Rectal smooth muscle tissue (tissue), 1 donor: ENCODE results near the gene CUTA.

Experiments
- H3K27ac ChIP-seq: one replicate; pipeline ENCODE4 v1.7.0; 2013; ENCODE audit warnings: low read depth, low read length, inconsistent platforms
- H3K27me3 ChIP-seq: one replicate; pipeline ENCODE4 v1.7.0; 2013; ENCODE audit warnings: low read length; ENCODE audit not compliant: control insufficient read depth, insufficient read depth
- H3K36me3 ChIP-seq: one replicate; pipeline ENCODE4 v1.7.0; 2013; ENCODE audit warnings: low read length; ENCODE audit not compliant: control insufficient read depth, insufficient read depth
- H3K4me1 ChIP-seq: one replicate; pipeline ENCODE4 v1.7.0; 2013; ENCODE audit warnings: low read length; ENCODE audit not compliant: control insufficient read depth, insufficient read depth
- H3K4me3 ChIP-seq: one replicate; pipeline ENCODE4 v1.7.0; 2013; ENCODE audit warnings: low read length
- H3K9ac ChIP-seq: one replicate; pipeline ENCODE4 v1.7.0; 2013; ENCODE audit warnings: low read length

Gene CUTA

DNA sequence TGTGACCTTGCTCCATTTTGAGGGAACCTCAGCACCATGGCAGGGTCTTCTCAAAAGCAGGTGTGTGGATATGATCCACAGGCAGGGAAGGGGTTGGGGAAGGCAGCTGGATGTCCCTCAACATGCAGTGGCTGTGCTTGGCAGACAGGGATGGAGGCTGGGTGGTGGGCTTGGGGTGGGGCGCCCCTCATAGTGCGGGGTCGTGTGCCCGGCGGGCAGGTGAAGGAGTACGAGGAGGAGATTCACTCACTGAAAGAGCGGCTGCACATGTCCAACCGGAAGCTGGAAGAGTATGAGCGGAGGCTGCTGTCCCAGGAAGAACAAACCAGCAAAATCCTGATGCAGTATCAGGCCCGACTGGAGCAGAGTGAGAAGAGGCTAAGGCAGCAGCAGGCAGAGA is 28.4 kb upstream of the CUTA start:
- no peak overlapping the region for H3K4me3 ChIP-seq
- H3K4me1 ChIP-seq: no peaks in the 10 kb centered on the region
- H3K27me3 ChIP-seq: no peaks in the 10 kb centered on the region
- H3K27ac ChIP-seq: no peak overlapping the region
- no peak overlapping the region for H3K9ac ChIP-seq
- H3K36me3 ChIP-seq: peaks cover 16% of the 10 kb centered on the region

DNA sequence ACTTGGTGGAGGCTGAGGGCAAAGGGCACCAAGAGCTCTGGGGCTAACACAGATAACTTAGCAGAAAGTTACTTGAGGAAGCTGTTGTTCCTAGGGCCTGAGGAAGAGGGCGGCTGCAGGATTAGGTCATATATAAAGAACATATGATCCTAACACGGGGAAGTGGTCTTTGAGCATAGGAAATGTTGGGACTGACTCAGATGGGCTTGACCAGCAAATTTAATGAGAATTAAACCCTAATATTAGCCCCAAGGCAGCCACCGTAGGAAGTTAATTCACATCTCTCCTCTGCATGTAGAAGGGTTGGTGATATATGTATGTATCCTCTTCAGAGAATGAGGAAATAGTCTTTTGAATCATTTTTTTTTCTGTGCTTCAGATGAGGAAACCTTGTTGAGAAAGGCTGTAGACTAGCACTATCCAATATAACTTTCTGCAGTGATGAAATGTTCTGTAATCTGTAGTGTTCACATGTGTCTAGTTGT is 27.3 kb upstream of the CUTA start:
- Histone ChIP-seq H3K9ac (no peak overlapping the region), H3K4me3 (no peak overlapping the region), H3K4me1 (no peaks in the 10 kb centered on the region), H3K36me3 (peaks cover 16% of the 10 kb centered on the region), H3K27me3 (no peaks in the 10 kb centered on the region), H3K27ac (no peak overlapping the region)

DNA sequence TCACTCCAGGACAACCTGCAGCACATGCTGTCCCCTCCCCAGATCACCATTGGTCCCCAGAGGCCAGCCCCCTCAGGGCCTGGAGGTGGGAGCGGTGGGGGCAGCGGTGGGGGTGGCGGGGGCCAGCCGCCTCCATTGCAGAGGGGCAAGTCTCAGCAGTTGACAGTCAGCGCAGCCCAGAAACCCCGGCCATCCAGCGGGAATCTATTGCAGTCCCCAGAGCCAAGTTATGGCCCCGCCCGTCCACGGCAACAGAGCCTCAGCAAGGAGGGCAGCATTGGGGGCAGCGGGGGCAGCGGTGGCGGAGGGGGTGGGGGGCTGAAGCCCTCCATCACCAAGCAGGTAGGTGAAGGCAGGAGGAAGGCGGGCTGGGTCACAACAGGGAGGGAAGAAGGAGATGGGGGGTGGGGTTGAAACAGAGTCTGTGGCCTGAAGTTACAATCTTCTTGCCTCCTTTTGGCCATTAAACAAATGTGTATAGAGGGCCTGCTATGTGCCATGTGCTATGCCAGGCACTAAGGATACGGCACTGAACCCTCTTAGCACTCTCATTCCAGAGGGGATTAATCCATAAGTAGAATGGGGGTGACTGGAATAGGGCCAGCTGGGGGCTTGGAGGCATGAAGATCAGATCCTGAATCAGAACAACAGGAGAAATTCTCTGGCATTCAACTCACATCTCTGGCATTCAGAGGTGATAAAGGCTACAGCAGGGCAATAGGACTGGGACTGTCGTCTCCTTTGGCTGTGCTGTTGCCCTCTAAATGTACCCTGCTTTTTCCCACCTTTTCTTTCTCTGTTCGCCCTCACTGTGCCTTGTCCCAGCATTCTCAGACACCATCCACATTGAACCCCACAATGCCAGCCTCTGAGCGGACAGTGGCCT is 26.0 kb upstream of the CUTA start:
- H3K27me3 ChIP-seq: no peaks in the 10 kb centered on the region
- no peak overlapping the region for H3K9ac ChIP-seq
- H3K36me3 ChIP-seq: peaks cover 16% of the 10 kb centered on the region

DNA sequence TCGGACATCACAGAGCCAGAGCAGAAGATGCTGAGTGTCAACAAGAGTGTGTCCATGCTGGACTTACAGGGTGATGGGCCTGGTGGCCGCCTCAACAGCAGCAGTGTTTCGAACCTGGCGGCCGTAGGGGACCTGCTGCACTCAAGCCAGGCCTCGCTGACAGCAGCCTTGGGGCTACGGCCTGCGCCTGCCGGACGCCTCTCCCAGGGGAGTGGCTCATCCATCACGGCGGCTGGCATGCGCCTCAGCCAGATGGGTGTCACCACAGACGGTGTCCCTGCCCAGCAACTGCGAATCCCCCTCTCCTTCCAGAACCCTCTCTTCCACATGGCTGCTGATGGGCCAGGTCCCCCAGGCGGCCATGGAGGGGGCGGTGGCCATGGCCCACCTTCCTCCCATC is 25.1 kb upstream of the CUTA start:
- peaks cover 18% of the 10 kb centered on the region for H3K36me3 ChIP-seq
- no peak overlapping the region for H3K4me3 ChIP-seq
- H3K27me3 ChIP-seq: no peaks in the 10 kb centered on the region
- H3K9ac ChIP-seq: no peak overlapping the region
- no peak overlapping the region for H3K27ac ChIP-seq
- no peaks in the 10 kb centered on the region for H3K4me1 ChIP-seq

More for the DNA sequence above, 26.0 kb upstream of the CUTA start:
- Histone ChIP-seq H3K4me3 (no peak overlapping the region), H3K4me1 (no peaks in the 10 kb centered on the region), H3K27ac (no peak overlapping the region)

DNA sequence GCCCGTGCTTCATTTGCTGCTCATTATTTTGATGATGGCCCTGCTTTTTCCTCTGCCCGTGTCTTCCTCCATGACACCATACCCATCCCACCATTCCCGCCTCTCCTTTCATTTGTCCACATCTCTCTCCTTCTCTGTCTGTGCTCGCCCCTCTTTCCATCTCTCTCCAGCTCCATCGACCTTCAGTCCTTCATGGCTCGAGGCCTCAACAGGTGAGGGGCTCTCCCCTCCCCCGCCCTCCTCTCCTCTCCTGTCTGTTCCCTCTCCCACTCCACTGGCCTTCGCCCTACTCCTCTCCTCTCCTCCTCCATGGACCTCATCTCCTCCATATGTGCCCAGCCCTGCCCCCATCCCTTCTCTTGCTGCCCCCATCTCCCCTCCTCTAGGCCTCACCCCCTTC is 24.4 kb upstream of the CUTA start:
- Histone ChIP-seq H3K4me1 (no peaks in the 10 kb centered on the region), H3K27me3 (no peaks in the 10 kb centered on the region), H3K9ac (no peak overlapping the region), H3K27ac (no peak overlapping the region), H3K36me3 (peaks cover 25% of the 10 kb centered on the region), H3K4me3 (no peak overlapping the region)

DNA sequence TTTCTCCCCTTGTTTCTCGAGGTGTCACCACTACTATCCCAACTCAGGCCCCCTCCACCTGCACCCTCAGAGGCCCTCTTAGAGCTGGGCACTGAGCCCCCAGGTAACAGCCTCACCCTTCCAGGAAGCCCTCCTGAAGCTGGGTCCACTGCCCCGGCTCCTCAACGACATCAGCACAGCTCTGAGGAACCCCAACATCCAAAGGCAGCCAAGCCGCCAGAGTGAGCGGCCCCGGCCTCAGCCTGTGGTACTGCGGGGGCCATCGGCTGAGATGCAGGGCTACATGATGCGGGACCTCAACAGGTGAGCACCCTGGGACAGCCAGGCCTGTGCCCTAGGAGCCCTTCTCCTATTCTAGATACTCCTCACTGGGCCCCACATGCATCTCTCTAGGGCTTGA is 23.6 kb upstream of the CUTA start:
- Histone ChIP-seq H3K27ac (no peak overlapping the region), H3K36me3 (peaks cover 29% of the 10 kb centered on the region), H3K9ac (no peak overlapping the region), H3K4me1 (no peaks in the 10 kb centered on the region), H3K27me3 (no peaks in the 10 kb centered on the region), H3K4me3 (no peak overlapping the region)

GRCh38 chr6:33440649-33441309 is 22.9 kb upstream of the CUTA start:
- Histone ChIP-seq H3K9ac (no peak overlapping the region), H3K4me3 (no peak overlapping the region), H3K27me3 (no peaks in the 10 kb centered on the region), H3K36me3 (peaks cover 24% of the 10 kb centered on the region), H3K27ac (no peak overlapping the region), H3K4me1 (no peaks in the 10 kb centered on the region)

DNA sequence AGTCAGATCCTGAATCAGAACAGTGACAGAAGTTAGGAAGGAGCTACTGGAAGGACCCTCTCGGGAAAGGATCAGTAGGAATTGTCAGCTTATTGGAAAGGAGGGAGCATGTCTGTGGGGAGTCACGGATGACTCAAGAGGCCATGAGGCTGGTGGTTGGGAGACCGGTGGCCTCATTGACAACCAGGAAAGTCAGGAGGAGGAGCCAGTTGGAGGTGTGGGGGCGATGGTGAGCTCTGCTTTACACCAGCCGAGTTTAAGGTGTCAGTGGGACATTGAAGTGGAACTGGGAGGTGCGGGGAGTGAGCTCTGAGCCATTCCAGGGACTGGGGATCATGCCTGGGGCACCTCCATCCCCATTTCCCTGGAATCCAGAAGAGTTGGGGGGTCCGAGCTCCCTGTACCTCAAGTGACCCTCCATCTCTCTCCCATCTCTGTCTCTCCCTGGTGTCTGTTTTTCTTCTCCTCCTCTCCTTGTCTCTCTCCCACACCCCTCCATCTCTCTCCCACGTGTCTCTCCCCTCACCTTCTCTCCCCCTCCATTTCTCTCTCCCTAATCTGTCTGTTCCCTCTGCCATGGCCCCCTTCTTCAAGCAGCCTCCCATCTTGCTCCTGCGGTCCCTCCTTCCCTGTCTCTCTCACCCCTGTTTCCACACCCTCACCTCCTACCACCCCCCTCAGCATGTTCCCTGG is 22.2 kb upstream of the CUTA start:
- Histone ChIP-seq H3K27me3 (no peaks in the 10 kb centered on the region), H3K4me1 (no peaks in the 10 kb centered on the region), H3K36me3 (peaks cover 26% of the 10 kb centered on the region), H3K27ac (no peak overlapping the region), H3K4me3 (no peak overlapping the region), H3K9ac (no peak overlapping the region)

DNA sequence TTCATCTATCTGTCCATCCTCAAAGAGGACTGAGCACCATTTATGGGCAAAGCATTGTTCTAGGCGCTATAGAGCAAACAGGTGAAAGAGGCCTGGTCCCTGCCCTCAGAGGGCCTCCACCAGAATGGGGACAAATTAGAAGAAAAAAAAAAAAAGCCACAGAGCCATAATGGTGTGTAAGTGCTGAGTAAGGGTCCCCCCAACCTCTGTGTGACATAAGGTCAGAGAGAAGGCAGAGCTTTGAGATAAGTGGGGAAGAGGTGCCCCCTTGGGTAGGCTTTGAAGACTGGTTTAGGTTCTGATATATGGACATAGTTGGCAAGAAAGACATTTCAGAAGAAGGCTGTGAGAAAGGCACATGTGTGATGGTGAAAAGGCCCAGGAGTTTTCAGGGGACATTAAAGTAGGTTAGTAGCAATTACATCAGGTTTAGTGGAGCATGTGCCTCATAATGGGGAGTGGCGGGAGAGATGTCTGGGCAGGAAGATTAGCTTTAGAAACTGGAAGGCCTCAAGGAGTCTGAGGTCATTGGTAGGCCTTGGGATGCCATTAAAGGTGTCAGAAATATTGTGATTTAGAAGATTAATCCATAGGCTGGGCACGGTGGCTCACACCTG is 21.2 kb upstream of the CUTA start:
- Histone ChIP-seq H3K4me3 (no peak overlapping the region), H3K27me3 (no peaks in the 10 kb centered on the region), H3K27ac (no peak overlapping the region), H3K9ac (no peak overlapping the region), H3K36me3 (peaks cover 25% of the 10 kb centered on the region), H3K4me1 (peaks cover 2% of the 10 kb centered on the region)

DNA sequence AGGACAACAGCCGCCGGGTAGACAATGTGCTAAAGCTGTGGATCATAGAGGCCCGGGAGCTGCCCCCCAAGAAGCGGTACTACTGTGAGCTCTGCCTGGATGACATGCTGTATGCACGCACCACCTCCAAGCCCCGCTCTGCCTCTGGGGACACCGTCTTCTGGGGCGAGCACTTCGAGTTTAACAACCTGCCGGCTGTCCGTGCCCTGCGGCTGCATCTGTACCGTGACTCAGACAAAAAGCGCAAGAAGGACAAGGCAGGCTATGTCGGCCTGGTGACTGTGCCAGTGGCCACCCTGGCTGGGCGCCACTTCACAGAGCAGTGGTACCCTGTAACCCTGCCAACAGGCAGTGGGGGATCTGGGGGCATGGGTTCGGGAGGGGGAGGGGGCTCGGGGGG is 19.8 kb upstream of the CUTA start:
- no peaks in the 10 kb centered on the region for H3K27me3 ChIP-seq
- peaks cover 19% of the 10 kb centered on the region for H3K36me3 ChIP-seq
- H3K27ac ChIP-seq: no peak overlapping the region
- H3K9ac ChIP-seq: no peak overlapping the region
- peaks cover 9% of the 10 kb centered on the region for H3K4me1 ChIP-seq
- H3K4me3 ChIP-seq: no peak overlapping the region

- Histone ChIP-seq H3K27ac (no peak overlapping the region), H3K9ac (no peak overlapping the region), H3K4me1 (peaks cover 18% of the 10 kb centered on the region), H3K4me3 (no peak overlapping the region), H3K27me3 (no peaks in the 10 kb centered on the region), H3K36me3 (peaks cover 16% of the 10 kb centered on the region)
These were observed 17.1 kb upstream of the CUTA start for GRCh38 chr6:33434961-33435360.

DNA sequence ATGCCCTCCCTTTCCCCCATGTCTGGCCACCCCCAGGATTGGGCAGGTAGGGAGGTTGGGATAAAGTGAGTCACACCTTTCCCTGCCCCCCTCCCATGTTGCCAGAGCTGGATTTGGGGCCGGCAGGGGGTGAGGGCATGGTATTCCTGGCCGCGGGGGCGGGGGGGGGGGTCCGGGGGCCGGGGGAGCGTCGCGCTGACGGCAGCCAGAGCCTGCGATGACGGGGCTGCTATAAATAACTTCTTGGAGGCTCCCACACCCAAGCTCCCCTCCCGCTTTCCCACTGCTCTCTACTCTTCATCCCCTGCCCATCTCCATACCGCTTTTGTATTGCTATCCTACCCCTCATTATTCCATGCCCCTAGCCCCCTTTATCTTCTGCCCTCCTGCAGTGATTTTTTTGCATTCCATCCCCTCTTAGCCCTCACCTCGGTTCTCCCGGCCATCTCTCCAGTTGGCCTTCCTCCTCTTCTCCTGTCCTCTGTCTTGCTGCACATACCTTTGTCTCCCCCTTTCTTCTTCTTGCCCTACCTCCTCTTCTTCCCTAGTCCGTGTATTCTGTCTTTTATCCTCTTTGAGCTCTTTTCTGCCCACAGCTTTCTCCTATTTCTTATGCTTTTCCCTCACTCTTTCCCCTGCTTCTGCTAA is 15.8 kb upstream of the CUTA start:
- Histone ChIP-seq H3K27ac (peak overlapping the region; percentile 85), H3K36me3 (peaks cover 16% of the 10 kb centered on the region), H3K9ac (no peak overlapping the region), H3K27me3 (no peaks in the 10 kb centered on the region), H3K4me1 (peaks cover 19% of the 10 kb centered on the region), H3K4me3 (no peak overlapping the region)
